PC-3 (cell line): ENCODE results near the gene PLXND1. TPM values are rescaled to one million over a fixed set of nuclear protein-coding genes. Genes with fewer than 3 reads are reported as not detected.
A peak's percentile ranks its signal among the peaks of the same experiment; 100 is the strongest.

Experiments used
- ATAC-seq: fragments of 200-7000 bp; cut with Tn5 transposase; 2 replicates; pipeline ENCODE4 v1.9.1; 2020; ENCODE audit warnings: mild to moderate bottlenecking, moderate library complexity
- BruUV-seq: library from RNA; stranded (reverse); fragments of 400-500 nt; replicated peaks from 2 replicates; lab custom pipeline; 2021; lab: Mats Ljungman, UMichigan
- CTCF ChIA-PET: fragments of 300-600 bp; sonication (Branson Sonifier 250); formaldehyde crosslinking; loops from one replicate; lab custom pipeline; 2022; ENCODE audit warnings: antibody characterized with exemption; lab: Charles Lee
- POLR2A ChIA-PET: fragments of 300-600 bp; sonication (Branson Sonifier 250); formaldehyde crosslinking; loops from one replicate; lab custom pipeline; 2022; ENCODE audit warnings: antibody characterized with exemption; ENCODE audit not compliant: unreplicated experiment; lab: Charles Lee
- DNase-seq: peaks from one replicate; pipeline ENCODE4 v3.0.0-alpha.2; 2015
- H2AFZ ChIP-seq: fragments of 300-600 bp; sonication (generic); 2 replicates; pipeline ENCODE4 v1.6.0; 2016; ENCODE audit warnings: antibody characterized with exemption, low read length
- H3F3A ChIP-seq: fragments of 300-600 bp; sonication (generic); one replicate; pipeline ENCODE4 v1.6.0; 2017; ENCODE audit warnings: antibody characterized with exemption, low read length, control low read depth, mild to moderate bottlenecking; ENCODE audit not compliant: unreplicated experiment
- H3K27ac ChIP-seq: fragments of 300-600 bp; sonication (generic); 2 replicates; pipeline ENCODE4 v1.5.1; 2016; ENCODE audit warnings: mild to moderate bottlenecking, low read length
- H3K27me3 ChIP-seq: fragments of 300-600 bp; sonication (generic); 2 replicates; pipeline ENCODE4 v1.6.1; 2016; ENCODE audit warnings: low read length, mixed read lengths
- H3K36me3 ChIP-seq: fragments of 300-600 bp; sonication (generic); 2 replicates; pipeline ENCODE4 v1.6.1; 2016; ENCODE audit warnings: low read depth, mixed run types, low read length, mixed read lengths
- H3K4me1 ChIP-seq: fragments of 300-600 bp; sonication (generic); 2 replicates; pipeline ENCODE4 v1.5.1; 2016; ENCODE audit warnings: low read length; ENCODE audit not compliant: insufficient read depth
- H3K4me2 ChIP-seq: fragments of 300-600 bp; sonication (generic); 2 replicates; pipeline ENCODE4 v1.6.0; 2016; ENCODE audit warnings: low read length
- H3K4me3 ChIP-seq: fragments of 300-600 bp; sonication (generic); 2 replicates; pipeline ENCODE4 v1.5.1; 2016; ENCODE audit warnings: mild to moderate bottlenecking, low read length, mixed read lengths
- H3K79me2 ChIP-seq: fragments of 300-600 bp; sonication (generic); 2 replicates; pipeline ENCODE4 v1.6.1; 2017; ENCODE audit warnings: low read length, mixed read lengths
- H3K9ac ChIP-seq: fragments of 300-600 bp; sonication (generic); 2 replicates; pipeline ENCODE4 v1.6.0; 2016; ENCODE audit warnings: mild to moderate bottlenecking, low read length
- H3K9me2 ChIP-seq: fragments of 300-600 bp; sonication (generic); replicated peaks from 2 replicates; pipeline ENCODE4 v1.6.1; 2016; ENCODE audit warnings: mixed run types, low read length, mixed read lengths
- H3K9me3 ChIP-seq: fragments of 300-600 bp; sonication (generic); 2 replicates; pipeline ENCODE4 v1.6.1; 2016; ENCODE audit warnings: low read length, mixed read lengths
- H4K20me1 ChIP-seq: fragments of 300-600 bp; sonication (generic); 2 replicates; pipeline ENCODE4 v1.6.1; 2016; ENCODE audit warnings: low read length, mixed read lengths
- EZH2 ChIP-seq: fragments of 300-600 bp; sonication (generic); IDR thresholded peaks from one replicate; pipeline ENCODE4 v1.6.1; 2017; ENCODE audit warnings: antibody characterized with exemption, mild to moderate bottlenecking, low read length; ENCODE audit not compliant: unreplicated experiment
- EZH2phosphoT487 ChIP-seq: fragments of 300-600 bp; sonication (generic); IDR thresholded peaks from 2 replicates; pipeline ENCODE4 v1.6.1; 2018; ENCODE audit warnings: mild to moderate bottlenecking, antibody characterized with exemption, low read length, borderline replicate concordance
- intact Hi-C: fragments of 100-400 bp; cut with micrococcal nuclease; formaldehyde crosslinking; loops from 2 replicates; pipeline ENCODE4 v1.9.0; 2023
- total RNA-seq: library from RNA; depleted of rRNA; stranded (reverse); fragments of >200 nt; gene quantifications from 2 replicates; pipeline ENCODE4 v1.2.3, GENCODE V29; 2014
- TF ChIP-seq, protein P1 (sequence below): fragments of 300-600 bp; sonication (generic); conservative IDR thresholded peaks from 2 replicates; pipeline ENCODE4 v1.5.1; 2017; ENCODE audit warnings: antibody characterized with exemption, low read depth, mild to moderate bottlenecking, low read length

PLXND1 gene
- total RNA-seq, 1 experiment from 2014 or later, result 19.2 TPM

DNA sequence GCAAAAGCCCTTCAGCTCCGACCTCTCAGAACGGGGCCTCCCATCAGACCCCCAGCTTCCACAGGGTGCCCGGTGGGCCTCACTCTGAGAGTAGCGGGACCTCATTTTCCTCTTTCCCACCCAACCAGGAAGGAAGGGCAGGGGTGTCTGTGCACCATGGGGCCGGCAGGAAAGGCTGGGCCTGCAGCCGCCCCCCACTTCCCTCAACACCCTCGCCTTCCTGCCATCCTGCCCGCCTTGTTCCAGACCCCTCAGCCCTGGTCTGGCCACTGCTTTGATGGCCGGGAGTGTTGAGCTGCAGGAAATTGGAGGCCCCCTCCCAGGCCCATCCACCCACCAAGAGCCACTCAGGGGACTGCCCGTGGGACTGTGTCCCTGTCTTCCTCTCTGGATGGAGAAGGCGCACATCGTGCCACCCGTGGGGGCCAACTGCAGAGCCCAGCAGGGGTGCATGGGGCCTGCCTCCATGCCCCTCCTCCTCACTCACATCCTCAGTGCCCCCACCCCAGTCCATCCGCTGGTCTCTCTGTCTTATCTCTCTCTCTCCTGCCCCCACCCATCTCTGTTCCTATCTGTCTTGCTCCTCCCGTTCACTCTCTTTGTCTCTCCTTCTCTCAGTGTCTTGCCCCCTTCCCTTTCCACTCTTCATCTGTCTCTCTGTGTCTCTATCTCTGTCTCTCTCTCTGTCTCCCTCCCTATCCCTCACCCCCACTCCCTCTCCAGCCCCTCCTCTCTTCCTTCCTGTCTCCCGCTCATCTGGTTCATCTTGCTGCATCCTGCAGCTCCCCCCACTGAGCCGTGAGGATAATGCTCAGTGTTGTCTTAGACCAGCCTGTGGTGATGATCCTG lies 1.8 kb upstream of the PLXND1 start:
- TF ChIP-seq EZH2phosphoT487, result no peak
- TF ChIP-seq, protein P1, sequence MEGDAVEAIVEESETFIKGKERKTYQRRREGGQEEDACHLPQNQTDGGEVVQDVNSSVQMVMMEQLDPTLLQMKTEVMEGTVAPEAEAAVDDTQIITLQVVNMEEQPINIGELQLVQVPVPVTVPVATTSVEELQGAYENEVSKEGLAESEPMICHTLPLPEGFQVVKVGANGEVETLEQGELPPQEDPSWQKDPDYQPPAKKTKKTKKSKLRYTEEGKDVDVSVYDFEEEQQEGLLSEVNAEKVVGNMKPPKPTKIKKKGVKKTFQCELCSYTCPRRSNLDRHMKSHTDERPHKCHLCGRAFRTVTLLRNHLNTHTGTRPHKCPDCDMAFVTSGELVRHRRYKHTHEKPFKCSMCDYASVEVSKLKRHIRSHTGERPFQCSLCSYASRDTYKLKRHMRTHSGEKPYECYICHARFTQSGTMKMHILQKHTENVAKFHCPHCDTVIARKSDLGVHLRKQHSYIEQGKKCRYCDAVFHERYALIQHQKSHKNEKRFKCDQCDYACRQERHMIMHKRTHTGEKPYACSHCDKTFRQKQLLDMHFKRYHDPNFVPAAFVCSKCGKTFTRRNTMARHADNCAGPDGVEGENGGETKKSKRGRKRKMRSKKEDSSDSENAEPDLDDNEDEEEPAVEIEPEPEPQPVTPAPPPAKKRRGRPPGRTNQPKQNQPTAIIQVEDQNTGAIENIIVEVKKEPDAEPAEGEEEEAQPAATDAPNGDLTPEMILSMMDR, result peak; percentile 33; the same call in 1 of the 2 replicates
- TF ChIP-seq EZH2, result no peak
- H3K4me3 ChIP-seq, result no peak overlapping the region
- H3K4me1 ChIP-seq, result peaks cover 6% of the 10 kb centered on the region; the same call in 1 of the 2 replicates
- no TSS peak for BruUV-seq
- intact Hi-C loops, result no loop called here
- peak; percentile 6 for DNase-seq
- H3K27ac ChIP-seq, result no peak overlapping the region
- peaks cover 4% of the 10 kb centered on the region for H3K79me2 ChIP-seq
- ATAC-seq, result no peak; the same call in 1 of the 2 replicates
- H3K9ac ChIP-seq, result no peak overlapping the region
- H3K36me3 ChIP-seq, result no peaks in the 10 kb centered on the region
- no peaks in the 10 kb centered on the region for H3K27me3 ChIP-seq
- no peak overlapping the region for H2AFZ ChIP-seq
- H4K20me1 ChIP-seq, result no peaks in the 10 kb centered on the region
- H3K4me2 ChIP-seq, result no peak overlapping the region
- ChIA-PET POLR2A (no interaction called here), CTCF (interaction anchor here (0.6 kb wide), 1 partner anchor 118 kb away, joined by 6 read pairs; no protein-coding TSS in a partner anchor)
- H3K9me2 ChIP-seq, result no peaks in the 10 kb centered on the region
- no peaks in the 10 kb centered on the region for H3K9me3 ChIP-seq
- no peaks in the 10 kb centered on the region for H3F3A ChIP-seq

GRCh38 chr3:129607391-129608068 lies 1.1 kb upstream of the PLXND1 start:
- no TSS peak for BruUV-seq
- Histone ChIP-seq H3F3A (no peaks in the 10 kb centered on the region), H4K20me1 (no peaks in the 10 kb centered on the region), H3K9me3 (no peaks in the 10 kb centered on the region), H3K4me2 (peak overlapping the region; percentile 80), H2AFZ (peak overlapping the region; percentile 87), H3K36me3 (no peaks in the 10 kb centered on the region), H3K4me3 (peak overlapping the region; percentile 67; the same call in 1 of the 2 replicates), H3K79me2 (peaks cover 5% of the 10 kb centered on the region), H3K4me1 (peaks cover 9% of the 10 kb centered on the region; the same call in 1 of the 2 replicates), H3K27ac (no peak overlapping the region), H3K27me3 (no peaks in the 10 kb centered on the region), H3K9ac (no peak overlapping the region), H3K9me2 (no peaks in the 10 kb centered on the region)
- intact Hi-C loops, result no loop called here
- POLR2A ChIA-PET, result no interaction called here
- no peak for DNase-seq
- CTCF ChIA-PET, result no interaction called here
- ATAC-seq, result no peak
- TF ChIP-seq, protein P1, result no peak
- no peak for TF ChIP-seq EZH2phosphoT487
- TF ChIP-seq EZH2, result no peak
